Mesenchymal stem cell (in vitro differentiated cells and primary cell): Measurements from ENCODE around the gene TANC1.

Source experiments
- DNase-seq: peaks from one replicate; pipeline ENCODE4 v3.0.0-alpha.2; 2013
- H2AFZ ChIP-seq: one replicate; pipeline ENCODE4 v1.6.1; 2013; ENCODE audit warnings: low read depth, mild to moderate bottlenecking, control low read depth, inconsistent platforms, low read length, moderate library complexity
- H2AK5ac ChIP-seq: 2 replicates; pipeline ENCODE4 v1.6.1; 2013; ENCODE audit warnings: low read length, moderate library complexity, mild to moderate bottlenecking, inconsistent platforms; ENCODE audit not compliant: severe bottlenecking
- H2BK120ac ChIP-seq: one replicate; pipeline ENCODE4 v1.6.1; 2013; ENCODE audit warnings: low read depth, mild to moderate bottlenecking, inconsistent platforms, low read length, moderate library complexity
- H2BK12ac ChIP-seq, 2 experiments: one replicate each; pipeline ENCODE4 v1.6.1; 2013; ENCODE audit warnings: inconsistent platforms in 2 of 2, low read length in 2 of 2, mild to moderate bottlenecking in 2 of 2, moderate library complexity in 2 of 2, control low read depth in 1 of 2
- H2BK15ac ChIP-seq: one replicate; pipeline ENCODE4 v1.6.1; 2013; ENCODE audit warnings: mild to moderate bottlenecking, low read depth, inconsistent platforms; ENCODE audit not compliant: poor library complexity, severe bottlenecking
- H2BK5ac ChIP-seq: 2 replicates; pipeline ENCODE4 v1.6.1; 2013; ENCODE audit warnings: low read depth, mild to moderate bottlenecking, low read length, control low read depth, inconsistent platforms; ENCODE audit not compliant: poor library complexity, severe bottlenecking
- H3K14ac ChIP-seq, 2 experiments: one replicate each; pipeline ENCODE4 v1.6.1; 2013; ENCODE audit warnings: inconsistent platforms in 2 of 2, low read length in 2 of 2, control low read depth in 1 of 2, mild to moderate bottlenecking in 1 of 2, moderate library complexity in 1 of 2
- H3K18ac ChIP-seq, 2 experiments: one replicate each; pipeline ENCODE4 v1.6.1; 2013; ENCODE audit warnings: inconsistent platforms in 2 of 2, low read length in 2 of 2, control low read depth in 1 of 2, low read depth in 1 of 2, mild to moderate bottlenecking in 1 of 2
- H3K23ac ChIP-seq, 2 experiments: one replicate each; pipeline ENCODE4 v1.6.1; 2013; ENCODE audit warnings: inconsistent platforms in 2 of 2, low read length in 2 of 2, mild to moderate bottlenecking in 2 of 2, moderate library complexity in 2 of 2, control low read depth in 1 of 2
- H3K27ac ChIP-seq: 2 replicates; pipeline ENCODE4 v1.5.1; 2013; ENCODE audit warnings: mild to moderate bottlenecking, moderate library complexity, low read length, control low read depth, inconsistent platforms; ENCODE audit not compliant: poor library complexity, severe bottlenecking
- H3K27me3 ChIP-seq, 2 experiments: 2 replicates each; pipeline versions ENCODE4 v1.6.1 to v1.7.0; 2013; ENCODE audit warnings: low read length in 2 of 2, mild to moderate bottlenecking in 2 of 2, moderate library complexity in 2 of 2, control low read depth in 1 of 2, inconsistent platforms in 1 of 2; ENCODE audit not compliant: control insufficient read depth in 1 of 2, insufficient read depth in 1 of 2
- H3K36me3 ChIP-seq, 2 experiments: 2 replicates each; pipeline versions ENCODE4 v1.6.1 to v1.7.0; 2013; ENCODE audit warnings: low read length in 2 of 2, control low read depth in 1 of 2, inconsistent platforms in 1 of 2, low read depth in 1 of 2, mild to moderate bottlenecking in 1 of 2; ENCODE audit not compliant: insufficient read depth in 2 of 2, control insufficient read depth in 1 of 2
- H3K4ac ChIP-seq, 2 experiments: one replicate each; pipeline ENCODE4 v1.6.1; 2013; ENCODE audit warnings: inconsistent platforms in 2 of 2, low read length in 2 of 2, mild to moderate bottlenecking in 2 of 2, moderate library complexity in 2 of 2, control low read depth in 1 of 2, low read depth in 1 of 2
- H3K4me1 ChIP-seq: 2 replicates; pipeline ENCODE4 v1.6.1; 2013; ENCODE audit warnings: low read depth, low read length, control low read depth; ENCODE audit not compliant: control insufficient read depth, insufficient read depth
- H3K4me2 ChIP-seq: 2 replicates; pipeline ENCODE4 v1.6.1; 2013; ENCODE audit warnings: low read length, mild to moderate bottlenecking, inconsistent platforms; ENCODE audit not compliant: poor library complexity, severe bottlenecking
- H3K4me3 ChIP-seq, 2 experiments: 2 replicates each; pipeline versions ENCODE4 v1.5.1 to v1.7.0; 2013; ENCODE audit warnings: low read length in 2 of 2, mild to moderate bottlenecking in 2 of 2, control low read depth in 1 of 2, low read depth in 1 of 2; ENCODE audit not compliant: insufficient read depth in 1 of 2
- H3K79me1 ChIP-seq: replicated peaks from 2 replicates; pipeline ENCODE4 v1.6.1; 2013; ENCODE audit warnings: mild to moderate bottlenecking, control low read depth, low read length, inconsistent platforms; ENCODE audit not compliant: poor library complexity, severe bottlenecking
- H3K9ac ChIP-seq: 2 replicates; pipeline ENCODE4 v1.7.0; 2013; ENCODE audit warnings: mild to moderate bottlenecking, low read length, moderate library complexity
- H3K9me3 ChIP-seq: 2 replicates; pipeline ENCODE4 v1.7.0; 2013; ENCODE audit warnings: mild to moderate bottlenecking, low read length; ENCODE audit not compliant: control insufficient read depth
- H4K8ac ChIP-seq: one replicate; pipeline ENCODE4 v1.6.1; 2013; ENCODE audit warnings: inconsistent platforms, mild to moderate bottlenecking, low read length, moderate library complexity
- H4K91ac ChIP-seq: one replicate; pipeline ENCODE4 v1.6.1; 2013; ENCODE audit warnings: mild to moderate bottlenecking, low read length, inconsistent platforms
- WGBS: methylation state at CpG from one replicate; pipeline ENCODE4 v1.1.7; 2013; ENCODE audit warnings: mixed read lengths; 5-methylcytosine and 5-hydroxymethylcytosine counted together

Gene TANC1

DNA sequence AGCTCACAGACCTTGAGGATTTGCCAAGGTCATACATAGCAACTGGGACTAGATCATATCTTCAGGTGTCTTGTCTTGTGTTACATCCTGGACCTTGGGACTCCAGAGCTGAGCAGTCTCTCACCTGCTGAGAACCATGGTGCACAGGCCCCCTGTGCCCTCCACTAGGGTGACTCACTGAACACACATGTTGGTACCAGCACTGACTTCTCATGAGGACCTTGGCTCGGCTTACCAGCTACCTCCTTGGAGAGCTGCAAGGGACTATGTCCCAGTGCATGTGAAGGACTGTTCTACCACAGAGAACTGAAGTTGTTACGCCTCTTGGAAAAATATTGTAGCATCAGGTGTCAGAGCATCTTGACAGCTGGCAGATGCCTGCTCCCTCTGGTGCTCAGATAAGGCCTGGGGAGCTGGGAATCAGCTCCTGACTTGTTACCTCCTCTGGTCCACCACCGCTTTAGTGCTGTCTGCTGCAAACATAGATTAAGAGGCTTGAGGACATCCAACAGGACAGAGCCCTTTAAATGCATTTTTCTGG, 246.0 kb downstream of the TANC1 start:
- Histone ChIP-seq H3K18ac (no peak overlapping the region), H3K4me2 (no peak overlapping the region), H3K4me1 (peaks cover 10% of the 10 kb centered on the region), H4K91ac (no peak overlapping the region), H2BK12ac (no peak overlapping the region), H4K8ac (no peak overlapping the region), H3K14ac (no peak overlapping the region), H2BK15ac (no peak overlapping the region), H3K4ac (no peak overlapping the region), H3K27ac (no peak overlapping the region), H3K9ac (no peak overlapping the region), H3K4me3 (no peak overlapping the region), H3K36me3 (peaks cover 17 to 46% of the 10 kb centered on the region in 2 experiments), H3K79me1 (peaks cover 36% of the 10 kb centered on the region), H3K27me3 (no peaks in the 10 kb centered on the region), H2BK120ac (no peak overlapping the region), H2BK5ac (no peak overlapping the region), H3K23ac (no peak overlapping the region), H3K9me3 (no peaks in the 10 kb centered on the region), H2AFZ (no peak overlapping the region), H2AK5ac (no peak overlapping the region)
- DNase-seq = no peak
- 92% methylated on average over 3 of the region's 3 CpGs for WGBS

DNA sequence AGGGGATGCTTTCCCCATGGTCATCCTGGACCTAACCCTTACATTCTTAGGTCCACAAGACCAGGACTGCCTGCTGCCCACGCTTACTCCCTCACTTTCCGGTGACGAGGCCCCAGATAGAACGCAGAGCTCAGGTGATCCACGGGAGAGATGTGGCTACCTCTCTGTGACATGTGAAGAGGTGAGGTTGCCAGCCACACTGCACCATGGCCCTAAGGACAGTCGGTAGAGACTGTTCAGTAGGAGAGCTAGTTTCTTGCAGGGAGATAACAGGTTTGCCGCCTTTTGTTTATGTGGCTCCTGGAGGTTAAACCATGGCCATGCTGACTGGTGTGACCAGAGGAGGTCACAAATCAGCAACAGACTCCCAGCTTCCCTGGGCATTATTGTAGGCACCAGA, 246.7 kb downstream of the TANC1 start:
- Histone ChIP-seq H2BK5ac (no peak overlapping the region), H3K27me3 (no peaks in the 10 kb centered on the region), H2BK12ac (peak overlapping the region in 1 of 2 experiments; percentile 17), H3K27ac (no peak overlapping the region), H2AK5ac (no peak overlapping the region), H3K23ac (no peak overlapping the region), H3K9me3 (no peaks in the 10 kb centered on the region), H4K91ac (no peak overlapping the region), H3K4me1 (peaks cover 4% of the 10 kb centered on the region), H3K36me3 (peaks cover 24 to 51% of the 10 kb centered on the region in 2 experiments), H3K9ac (no peak overlapping the region), H3K79me1 (peaks cover 36% of the 10 kb centered on the region), H2AFZ (no peak overlapping the region), H3K18ac (no peak overlapping the region), H3K4ac (no peak overlapping the region), H3K4me2 (no peak overlapping the region), H4K8ac (no peak overlapping the region), H2BK120ac (no peak overlapping the region), H3K4me3 (no peak overlapping the region), H2BK15ac (no peak overlapping the region), H3K14ac (no peak overlapping the region)
- DNase-seq = no peak
- WGBS = 99% methylated on average over 7 of the region's 7 CpGs

DNA sequence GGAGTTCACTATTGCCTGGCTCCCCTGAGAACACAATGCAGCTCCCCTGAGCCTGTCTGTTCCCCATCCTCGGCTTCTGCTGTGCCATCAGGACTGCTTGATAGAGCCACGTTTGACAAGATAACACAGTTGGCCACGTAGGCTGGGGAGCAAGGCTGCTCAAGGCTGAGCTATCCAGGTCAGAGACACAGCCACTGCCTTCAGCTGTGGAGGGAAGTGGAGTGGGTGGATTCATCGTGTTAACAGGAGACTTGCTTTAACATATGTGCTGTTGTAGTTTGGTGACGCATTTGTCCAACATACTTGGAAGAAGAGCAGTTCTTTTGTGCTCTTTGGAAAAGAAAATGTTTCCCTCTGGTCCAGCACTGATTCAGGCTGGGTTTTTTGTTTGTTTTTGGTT, 249.2 kb downstream of the TANC1 start:
- Histone ChIP-seq H2AK5ac (no peak overlapping the region), H3K9ac (no peak overlapping the region), H3K4ac (no peak overlapping the region), H3K23ac (no peak overlapping the region), H3K4me2 (no peak overlapping the region), H2AFZ (no peak overlapping the region), H4K8ac (no peak overlapping the region), H2BK12ac (no peak overlapping the region), H3K14ac (no peak overlapping the region), H3K4me1 (no peaks in the 10 kb centered on the region), H2BK5ac (no peak overlapping the region), H3K27me3 (no peaks in the 10 kb centered on the region), H3K36me3 (peaks cover 31 to 55% of the 10 kb centered on the region in 2 experiments), H3K27ac (no peak overlapping the region), H2BK120ac (no peak overlapping the region), H2BK15ac (no peak overlapping the region), H4K91ac (no peak overlapping the region), H3K4me3 (no peak overlapping the region), H3K18ac (no peak overlapping the region), H3K9me3 (no peaks in the 10 kb centered on the region), H3K79me1 (peaks cover 36% of the 10 kb centered on the region)
- WGBS = 96% methylated on average over 5 of the region's 5 CpGs
- no peak for DNase-seq

DNA sequence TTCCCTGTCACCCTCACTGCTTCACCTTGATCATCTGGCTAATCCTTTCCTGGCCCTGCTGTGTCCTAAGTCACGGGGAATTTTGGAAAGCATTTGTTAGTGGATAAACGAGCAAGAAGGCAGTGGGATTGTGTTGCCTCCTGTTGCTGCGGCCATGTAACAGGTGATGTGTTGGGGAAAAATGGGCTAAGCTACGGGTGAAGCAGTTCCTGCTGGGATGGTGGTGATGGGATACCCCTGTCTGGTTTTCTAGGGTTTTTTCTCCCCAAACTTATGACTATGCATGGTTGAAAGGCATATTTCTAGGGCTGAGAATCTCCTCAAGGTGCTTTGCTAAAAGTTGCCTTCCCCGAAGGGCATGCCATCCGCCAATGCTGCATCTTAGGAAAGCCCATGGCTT, 249.9 kb downstream of the TANC1 start:
- Histone ChIP-seq H4K91ac (no peak overlapping the region), H3K4ac (no peak overlapping the region), H3K4me3 (no peak overlapping the region), H2AK5ac (no peak overlapping the region), H3K18ac (no peak overlapping the region), H4K8ac (no peak overlapping the region), H2BK15ac (no peak overlapping the region), H3K4me2 (no peak overlapping the region), H3K36me3 (peaks cover 31 to 55% of the 10 kb centered on the region in 2 experiments), H2BK120ac (no peak overlapping the region), H3K79me1 (peaks cover 36% of the 10 kb centered on the region), H3K14ac (no peak overlapping the region), H3K23ac (no peak overlapping the region), H2BK5ac (no peak overlapping the region), H3K9me3 (no peaks in the 10 kb centered on the region), H3K9ac (no peak overlapping the region), H2AFZ (no peak overlapping the region), H3K27ac (no peak overlapping the region), H2BK12ac (no peak overlapping the region), H3K4me1 (no peaks in the 10 kb centered on the region), H3K27me3 (no peaks in the 10 kb centered on the region)
- 98% methylated on average over 6 of the region's 6 CpGs for WGBS
- DNase-seq = no peak
